ENCODE results near the gene SLX9.

Gene SLX9

DNA sequence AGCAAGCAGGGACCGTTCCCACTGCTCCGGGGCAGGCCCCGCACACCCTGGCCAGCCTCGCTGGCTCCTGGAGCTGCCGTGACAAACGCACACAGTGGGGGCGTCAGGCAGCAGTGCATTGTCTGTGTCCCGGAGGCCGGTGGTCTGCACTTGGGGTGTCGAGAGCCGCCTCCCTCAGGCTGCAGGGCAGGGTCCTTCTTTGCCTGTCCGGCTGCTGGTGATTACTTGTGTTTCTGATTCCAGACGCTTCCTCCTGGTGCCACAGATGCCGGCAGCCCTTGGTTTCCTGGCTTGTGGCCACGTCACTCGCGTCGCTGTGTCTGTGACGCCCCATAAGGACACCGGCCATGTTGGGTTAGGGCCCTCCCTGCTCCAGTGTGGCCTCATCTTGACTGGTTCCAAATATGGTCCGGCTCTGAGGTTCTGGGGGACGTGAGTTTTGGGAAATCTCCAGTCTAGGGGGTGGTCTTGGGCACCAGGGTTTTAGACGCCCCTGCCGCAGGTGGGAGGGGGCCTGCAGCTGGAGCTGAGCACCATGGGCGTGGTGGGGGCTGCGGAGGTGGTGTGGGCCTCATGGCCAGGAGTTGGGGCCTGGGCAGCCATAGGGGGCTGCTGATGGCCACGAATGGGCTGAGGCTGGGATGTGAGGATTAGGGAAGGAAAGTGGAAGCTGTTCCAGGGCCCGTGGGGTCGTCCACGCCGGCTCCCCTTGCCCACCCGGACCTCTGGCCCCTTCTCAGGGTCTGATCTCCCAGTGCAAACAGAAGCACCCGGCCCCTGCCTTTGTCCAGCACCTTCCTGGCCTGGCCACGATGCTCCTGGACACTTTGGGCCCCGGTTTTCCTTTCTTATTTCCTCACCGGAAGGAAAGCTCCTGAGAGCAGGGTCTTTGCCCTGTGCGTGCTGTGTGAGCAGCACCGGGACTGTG, 41.0 kb downstream of the SLX9 start:
- no peak for DNase-seq (ENCODE audit: low read depth)
- TF ChIP-seq CTCF (IDR thresholded peaks at IDR 0.05; ENCODE audit: low read length, missing control alignments): no peak
- no peak overlapping the region for H3K4me3 ChIP-seq (replicated peaks; ENCODE audit: low read depth, low read length)

GRCh38 chr21:44982558-44983250, 42.9 kb downstream of the SLX9 start:
- TF ChIP-seq CTCF (IDR thresholded peaks at IDR 0.05; ENCODE audit: low read length, missing control alignments): no peak
- DNase-seq (ENCODE audit: low read depth): peak; percentile 88
- H3K4me3 ChIP-seq (replicated peaks; ENCODE audit: low read depth, low read length): no peak overlapping the region

DNA sequence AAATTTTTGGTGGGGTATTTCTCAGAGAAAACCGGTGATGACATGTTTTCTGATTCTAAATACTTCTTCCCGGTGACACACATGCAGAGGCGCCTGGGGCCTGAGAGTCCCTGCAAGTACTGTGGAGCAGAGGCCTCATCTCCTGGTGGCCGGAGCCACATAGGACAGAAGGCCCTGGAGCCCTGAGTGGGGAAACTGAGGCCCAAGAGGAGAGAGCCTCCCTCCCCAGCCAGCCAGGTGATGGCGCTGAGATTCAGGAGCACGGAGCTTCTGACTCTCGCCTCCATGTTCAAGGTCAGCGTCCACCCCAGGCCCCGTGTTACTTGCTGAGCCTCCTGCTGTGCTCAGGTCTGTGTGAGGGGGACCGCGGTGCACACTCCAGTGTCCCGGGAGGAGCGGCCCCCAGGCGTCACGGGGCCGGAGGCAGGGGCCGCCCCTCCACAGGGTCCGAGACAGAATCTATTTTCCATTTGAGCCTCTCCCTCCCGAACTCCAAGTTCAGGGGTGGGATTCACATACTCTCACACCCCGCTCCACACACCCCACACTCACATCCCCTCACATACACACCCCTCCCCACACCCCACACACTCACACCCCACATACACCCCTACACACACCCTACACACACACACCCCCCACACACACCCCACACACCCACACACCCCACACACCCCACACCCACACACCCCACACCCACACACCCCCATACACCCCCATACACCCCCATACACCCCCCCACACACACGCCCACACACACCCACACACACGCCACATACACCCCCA, 43.8 kb downstream of the SLX9 start:
- no peak overlapping the region for H3K4me3 ChIP-seq (replicated peaks; ENCODE audit: low read depth, low read length)
- no peak for TF ChIP-seq CTCF (IDR thresholded peaks at IDR 0.05; ENCODE audit: low read length, missing control alignments)
- peak; percentile 9 for DNase-seq (ENCODE audit: low read depth)

DNA sequence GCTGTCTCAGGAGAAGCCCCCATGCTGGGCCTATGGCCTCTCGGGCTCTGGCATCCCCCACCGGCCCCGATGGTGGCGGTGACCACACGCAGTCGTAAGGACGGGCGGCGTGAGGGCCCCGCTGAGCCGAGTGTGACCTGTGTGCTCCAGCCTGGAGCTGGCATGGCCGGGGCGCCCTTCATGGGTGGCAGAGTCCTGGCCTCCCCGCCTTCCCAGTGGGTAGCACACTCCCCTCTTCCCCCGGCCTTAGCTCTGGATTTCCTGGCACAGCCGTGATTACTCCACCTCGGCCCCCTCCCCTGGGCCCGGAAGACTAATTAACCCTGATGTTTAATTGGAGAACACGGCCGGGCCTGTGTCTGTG, 44.6 kb downstream of the SLX9 start:
- DNase-seq (ENCODE audit: low read depth): no peak
- TF ChIP-seq CTCF (IDR thresholded peaks at IDR 0.05; ENCODE audit: low read length, missing control alignments): no peak
- no peak overlapping the region for H3K4me3 ChIP-seq (replicated peaks; ENCODE audit: low read depth, low read length)

GRCh38 chr21:44984792-44985440, 45.1 kb downstream of the SLX9 start:
- no peak overlapping the region for H3K4me3 ChIP-seq (replicated peaks; ENCODE audit: low read depth, low read length)
- no peak for TF ChIP-seq CTCF (IDR thresholded peaks at IDR 0.05; ENCODE audit: low read length, missing control alignments)
- DNase-seq (ENCODE audit: low read depth): no peak

Measured in fibroblast of pulmonary artery (primary cell).